T-helper 2 cell treated with Interferon-gamma antibody and Interleukin-4, amounts not matched to agents 5 μg/mL and 100 μg/mL, for 36 hours (primary cell): Measurements from ENCODE around the gene CD44.

ENCODE experiments used
- DNase-seq: peaks from one replicate; pipeline ENCODE4 v3.0.0; 2021; ENCODE audit warnings: low spot score
- H3K27ac Mint-ChIP-seq: one replicate; pipeline ENCODE4 v1.8.0; 2021; ENCODE audit warnings: mild to moderate bottlenecking, mixed read lengths
- H3K27me3 Mint-ChIP-seq: one replicate; pipeline ENCODE4 v1.8.0; 2021; ENCODE audit warnings: low read depth, mixed read lengths
- H3K36me3 Mint-ChIP-seq: one replicate; pipeline ENCODE4 v1.8.0; 2021; ENCODE audit warnings: low read depth, mixed read lengths
- H3K4me1 Mint-ChIP-seq: one replicate; pipeline ENCODE4 v1.8.0; 2021; ENCODE audit warnings: low read depth, mixed read lengths
- H3K4me3 Mint-ChIP-seq: one replicate; pipeline ENCODE4 v1.8.0; 2022; ENCODE audit warnings: mild to moderate bottlenecking, moderate library complexity, mixed read lengths
- H3K9me3 Mint-ChIP-seq: one replicate; pipeline ENCODE4 v1.8.0; 2021; ENCODE audit warnings: mixed read lengths

The CD44 gene

GRCh38 chr11:35118906-35119305 is 20.1 kb upstream of the CD44 start:
- Mint-ChIP-seq H3K36me3 (peaks cover 5% of the 10 kb centered on the region), H3K4me1 (peaks cover 33% of the 10 kb centered on the region)

GRCh38 chr11:35121326-35121865 is 17.6 kb upstream of the CD44 start:
- no peak for DNase-seq
- peaks cover 18% of the 10 kb centered on the region for H3K9me3 Mint-ChIP-seq
- H3K27ac Mint-ChIP-seq: no peak overlapping the region
- H3K27me3 Mint-ChIP-seq: peaks cover 51% of the 10 kb centered on the region
- H3K36me3 Mint-ChIP-seq: peaks cover 5% of the 10 kb centered on the region
- peak overlapping the region; percentile 32 for H3K4me3 Mint-ChIP-seq
- peaks cover 49% of the 10 kb centered on the region for H3K4me1 Mint-ChIP-seq

More at GRCh38 chr11:35118906-35119305, 20.1 kb upstream of the CD44 start:
- no peak for DNase-seq
- H3K27ac Mint-ChIP-seq: no peak overlapping the region
- no peak overlapping the region for H3K4me3 Mint-ChIP-seq
- H3K9me3 Mint-ChIP-seq: peaks cover 18% of the 10 kb centered on the region
- peaks cover 67% of the 10 kb centered on the region for H3K27me3 Mint-ChIP-seq

GRCh38 chr11:35122308-35122707 is 16.7 kb upstream of the CD44 start:
- peaks cover 56% of the 10 kb centered on the region for H3K4me1 Mint-ChIP-seq
- H3K9me3 Mint-ChIP-seq: peaks cover 18% of the 10 kb centered on the region
- H3K27me3 Mint-ChIP-seq: peaks cover 51% of the 10 kb centered on the region
- H3K4me3 Mint-ChIP-seq: peak overlapping the region; percentile 16
- peak overlapping the region; percentile 61 for H3K27ac Mint-ChIP-seq
- peaks cover 5% of the 10 kb centered on the region for H3K36me3 Mint-ChIP-seq
- DNase-seq: no peak

GRCh38 chr11:35126000-35126878 is 12.7 kb upstream of the CD44 start:
- DNase-seq: peak; percentile 70
- H3K36me3 Mint-ChIP-seq: peaks cover 2% of the 10 kb centered on the region
- H3K4me1 Mint-ChIP-seq: peaks cover 48% of the 10 kb centered on the region
- H3K27ac Mint-ChIP-seq: peak overlapping the region; percentile 58
- H3K4me3 Mint-ChIP-seq: peak overlapping the region; percentile 52
- peaks cover 8% of the 10 kb centered on the region for H3K9me3 Mint-ChIP-seq
- peaks cover 21% of the 10 kb centered on the region for H3K27me3 Mint-ChIP-seq

GRCh38 chr11:35126879-35127581 is 11.9 kb upstream of the CD44 start:
- H3K4me1 Mint-ChIP-seq: peaks cover 41% of the 10 kb centered on the region
- peaks cover 22% of the 10 kb centered on the region for H3K27me3 Mint-ChIP-seq
- peaks cover 3% of the 10 kb centered on the region for H3K9me3 Mint-ChIP-seq
- H3K36me3 Mint-ChIP-seq: no peaks in the 10 kb centered on the region
- H3K27ac Mint-ChIP-seq: peak overlapping the region; percentile 58
- H3K4me3 Mint-ChIP-seq: peak overlapping the region; percentile 52
- DNase-seq: no peak

- Mint-ChIP-seq H3K27ac (no peak overlapping the region), H3K4me3 (no peak overlapping the region), H3K9me3 (no peaks in the 10 kb centered on the region), H3K27me3 (peaks cover 24% of the 10 kb centered on the region), H3K4me1 (peaks cover 40% of the 10 kb centered on the region), H3K36me3 (no peaks in the 10 kb centered on the region)
- DNase-seq: no peak
Measured at GRCh38 chr11:35127619-35128018, 11.4 kb upstream of the CD44 start.

- Mint-ChIP-seq H3K36me3 (no peaks in the 10 kb centered on the region), H3K4me3 (no peak overlapping the region), H3K27ac (no peak overlapping the region), H3K9me3 (no peaks in the 10 kb centered on the region), H3K4me1 (peaks cover 24% of the 10 kb centered on the region), H3K27me3 (peaks cover 39% of the 10 kb centered on the region)
- no peak for DNase-seq
Measured at GRCh38 chr11:35131094-35131493, 7.9 kb upstream of the CD44 start.

GRCh38 chr11:35131886-35132285 is 7.1 kb upstream of the CD44 start:
- Mint-ChIP-seq H3K36me3 (no peaks in the 10 kb centered on the region), H3K27ac (no peak overlapping the region), H3K4me3 (no peak overlapping the region), H3K27me3 (peaks cover 39% of the 10 kb centered on the region), H3K9me3 (no peaks in the 10 kb centered on the region), H3K4me1 (peaks cover 16% of the 10 kb centered on the region)
- DNase-seq: no peak

GRCh38 chr11:35133656-35134055 is 5.3 kb upstream of the CD44 start:
- Mint-ChIP-seq H3K27ac (peak overlapping the region; percentile 2), H3K27me3 (peaks cover 44% of the 10 kb centered on the region), H3K36me3 (peaks cover 3% of the 10 kb centered on the region), H3K9me3 (no peaks in the 10 kb centered on the region), H3K4me1 (peaks cover 29% of the 10 kb centered on the region), H3K4me3 (no peak overlapping the region)
- DNase-seq: no peak

- no peak overlapping the region for H3K27ac Mint-ChIP-seq
- no peaks in the 10 kb centered on the region for H3K9me3 Mint-ChIP-seq
- no peak overlapping the region for H3K4me3 Mint-ChIP-seq
Measured at GRCh38 chr11:35134403-35135148, 4.4 kb upstream of the CD44 start.

GRCh38 chr11:35135222-35135621 is 3.7 kb upstream of the CD44 start:
- H3K4me3 Mint-ChIP-seq: no peak overlapping the region
- H3K4me1 Mint-ChIP-seq: peaks cover 30% of the 10 kb centered on the region
- no peak for DNase-seq
- peaks cover 41% of the 10 kb centered on the region for H3K27me3 Mint-ChIP-seq
- no peaks in the 10 kb centered on the region for H3K9me3 Mint-ChIP-seq
- H3K36me3 Mint-ChIP-seq: peaks cover 7% of the 10 kb centered on the region
- H3K27ac Mint-ChIP-seq: no peak overlapping the region

More at GRCh38 chr11:35134403-35135148, 4.4 kb upstream of the CD44 start:
- DNase-seq: no peak
- H3K36me3 Mint-ChIP-seq: peaks cover 3% of the 10 kb centered on the region
- peaks cover 41% of the 10 kb centered on the region for H3K27me3 Mint-ChIP-seq
- peaks cover 28% of the 10 kb centered on the region for H3K4me1 Mint-ChIP-seq

GRCh38 chr11:35136311-35136710 is 2.7 kb upstream of the CD44 start:
- Mint-ChIP-seq H3K9me3 (no peaks in the 10 kb centered on the region), H3K27me3 (peaks cover 39% of the 10 kb centered on the region), H3K4me1 (peaks cover 37% of the 10 kb centered on the region), H3K27ac (no peak overlapping the region), H3K36me3 (peaks cover 15% of the 10 kb centered on the region), H3K4me3 (no peak overlapping the region)
- DNase-seq: no peak

GRCh38 chr11:35138058-35138457 is 913 bp upstream of the CD44 start:
- peaks cover 47% of the 10 kb centered on the region for H3K4me1 Mint-ChIP-seq

More at GRCh38 chr11:35138058-35138457, 913 bp upstream of the CD44 start:
- Mint-ChIP-seq H3K9me3 (no peaks in the 10 kb centered on the region), H3K36me3 (peaks cover 27% of the 10 kb centered on the region), H3K27ac (peak overlapping the region; percentile 41), H3K27me3 (peaks cover 29% of the 10 kb centered on the region), H3K4me3 (peak overlapping the region; percentile 91)
- DNase-seq: no peak
